IMR-90 (cell line): ENCODE measurements around the gene ZNF423. TPM values are rescaled to one million over a fixed set of nuclear protein-coding genes. Genes with fewer than 3 reads are reported as not detected.

Experiments used
- ATAC-seq: fragments of 200-7000 bp; cut with Tn5 transposase; 2 replicates; pipeline ENCODE4 v1.9.1; 2020; ENCODE audit warnings: low read depth, mild to moderate bottlenecking, moderate library complexity
- BruUV-seq: library from RNA; stranded (reverse); fragments of 400-500 nt; replicated peaks from 2 replicates; lab custom pipeline; 2021; lab: Mats Ljungman, UMichigan
- CTCF ChIA-PET: fragments of 300-600 bp; formaldehyde crosslinking; extraction: SDS; loops from one replicate; lab custom pipeline; 2021; ENCODE audit warnings: antibody characterized with exemption; lab: Yijun Ruan, JAX
- POLR2A ChIA-PET: fragments of 300-600 bp; sonication (Branson Sonifier 250); formaldehyde crosslinking; loops from one replicate; lab custom pipeline; 2022; ENCODE audit warnings: antibody characterized with exemption; ENCODE audit not compliant: unreplicated experiment; lab: Charles Lee
- DNase-seq: peaks from one replicate; pipeline ENCODE4 v3.0.0; 2013
- H2AFZ ChIP-seq: replicated peaks from 2 replicates; pipeline ENCODE3; 2013; ENCODE audit warnings: low read length, mild to moderate bottlenecking; ENCODE audit not compliant: poor library complexity
- H2AK5ac ChIP-seq: 2 replicates; pipeline ENCODE4 v1.6.1; 2013; ENCODE audit warnings: low read depth, low read length, inconsistent platforms
- H2AK9ac ChIP-seq: replicated peaks from 2 replicates; pipeline ENCODE3; 2013; ENCODE audit warnings: mild to moderate bottlenecking, low read depth, low read length, moderate library complexity; ENCODE audit not compliant: poor library complexity
- H2BK120ac ChIP-seq: 2 replicates; pipeline ENCODE4 v1.6.1; 2013; ENCODE audit warnings: low read depth, low read length, inconsistent platforms
- H2BK15ac ChIP-seq: 3 replicates; pipeline ENCODE4 v1.6.1; 2013; ENCODE audit warnings: low read depth, low read length, inconsistent platforms
- H2BK20ac ChIP-seq: 2 replicates; pipeline ENCODE4 v1.6.1; 2013; ENCODE audit warnings: low read depth, mild to moderate bottlenecking, inconsistent platforms, low read length, moderate library complexity
- H2BK5ac ChIP-seq: 2 replicates; pipeline ENCODE4 v1.6.1; 2013; ENCODE audit warnings: mild to moderate bottlenecking, low read depth, low read length, inconsistent platforms; ENCODE audit not compliant: poor library complexity, severe bottlenecking
- H3K14ac ChIP-seq: replicated peaks from 2 replicates; pipeline ENCODE4 v1.6.1; 2013; ENCODE audit warnings: low read depth, low read length, inconsistent platforms
- H3K18ac ChIP-seq: 2 replicates; pipeline ENCODE4 v1.6.1; 2013; ENCODE audit warnings: low read depth, low read length, control low read depth
- H3K23ac ChIP-seq: 2 replicates; pipeline ENCODE4 v1.6.1; 2013; ENCODE audit warnings: low read depth, low read length, inconsistent platforms
- H3K27ac ChIP-seq: 2 replicates; pipeline ENCODE4 v1.5.1; 2013; ENCODE audit warnings: mild to moderate bottlenecking, control low read depth, low read length; ENCODE audit not compliant: insufficient read depth
- H3K27me3 ChIP-seq: 2 replicates; pipeline ENCODE4 v1.6.1; 2013; ENCODE audit warnings: low read length; ENCODE audit not compliant: control insufficient read depth, insufficient read depth
- H3K36me3 ChIP-seq: 2 replicates; pipeline ENCODE4 v1.6.1; 2013; ENCODE audit warnings: low read length, mixed read lengths; ENCODE audit not compliant: control insufficient read depth, insufficient read depth
- H3K4ac ChIP-seq: 2 replicates; pipeline ENCODE4 v1.6.1; 2013; ENCODE audit warnings: low read depth, low read length, inconsistent platforms
- H3K4me1 ChIP-seq: 2 replicates; pipeline ENCODE4 v1.6.1; 2013; ENCODE audit warnings: low read length, mixed read lengths; ENCODE audit not compliant: control insufficient read depth, insufficient read depth
- H3K4me2 ChIP-seq: 2 replicates; pipeline ENCODE4 v1.6.1; 2013; ENCODE audit warnings: low read depth, mild to moderate bottlenecking, control low read depth, low read length, moderate library complexity
- H3K4me3 ChIP-seq: 2 replicates; pipeline ENCODE4 v1.5.1; 2013; ENCODE audit warnings: low read depth, mild to moderate bottlenecking, control low read depth, low read length, moderate library complexity; ENCODE audit not compliant: insufficient read depth
- H3K56ac ChIP-seq: 2 replicates; pipeline ENCODE4 v1.6.1; 2013; ENCODE audit warnings: low read length, inconsistent platforms; ENCODE audit not compliant: insufficient read depth; ENCODE audit errors: extremely low read depth
- H3K79me1 ChIP-seq, 2 experiments: 2 replicates each; pipeline ENCODE4 v1.6.1; 2013; ENCODE audit warnings: low read length in 2 of 2, inconsistent platforms in 1 of 2, low read depth in 1 of 2
- H3K9ac ChIP-seq: 2 replicates; pipeline ENCODE4 v1.6.1; 2013; ENCODE audit warnings: low read depth, low read length, control low read depth
- H3K9me1 ChIP-seq: 2 replicates; pipeline ENCODE4 v1.6.1; 2013; ENCODE audit warnings: low read length, inconsistent platforms; ENCODE audit not compliant: insufficient read depth
- H3K9me3 ChIP-seq: 2 replicates; pipeline ENCODE4 v1.6.1; 2013; ENCODE audit warnings: low read length; ENCODE audit not compliant: control insufficient read depth, insufficient read depth
- H4K20me1 ChIP-seq: 2 replicates; pipeline ENCODE4 v1.6.1; 2013; ENCODE audit warnings: low read length, inconsistent platforms; ENCODE audit not compliant: insufficient read depth
- H4K5ac ChIP-seq: 2 replicates; pipeline ENCODE4 v1.6.1; 2013; ENCODE audit warnings: mild to moderate bottlenecking, low read depth, low read length, control low read depth
- H4K8ac ChIP-seq, 2 experiments: 2 replicates each; pipeline ENCODE4 v1.6.1; 2013; ENCODE audit warnings: low read depth in 2 of 2, low read length in 2 of 2, control low read depth in 1 of 2, inconsistent platforms in 1 of 2
- H4K91ac ChIP-seq: 2 replicates; pipeline ENCODE4 v1.6.1; 2013; ENCODE audit warnings: low read depth, low read length, inconsistent platforms; ENCODE audit not compliant: insufficient read depth
- RCOR1 ChIP-seq: IDR thresholded peaks from 2 replicates; pipeline ENCODE4 v1.6.1; 2012; ENCODE audit warnings: mild to moderate bottlenecking, low read length, improper control_type of control experiment; ENCODE audit not compliant: insufficient replicate concordance
- WGBS, 2 experiments: methylation state at CpG; one replicate each; pipeline versions ENCODE4 v1.1.5 to v1.1.7; 2013; ENCODE audit warnings: missing lambda C conversion rate in 2 of 2; ENCODE audit not compliant: insufficient read length in 1 of 2; ENCODE audit errors: extremely low coverage in 2 of 2; 5-methylcytosine and 5-hydroxymethylcytosine counted together
- dilution Hi-C: fragments of 300-500 bp; cut with HindIII; formaldehyde crosslinking; loops from one replicate; pipeline ENCODE4 v1.14.3; 2018; ENCODE audit warnings: low sequenced_read_pairs; ENCODE audit not compliant: unreplicated experiment
- in situ Hi-C: fragments of 300-500 bp; cut with MboI; formaldehyde crosslinking; loops from 3 replicates; pipeline ENCODE4 v1.14.3; 2019; ENCODE audit warnings: low sequenced_read_pairs, inconsistent platforms, mixed read lengths
- intact Hi-C: fragments of 100-400 bp; cut with micrococcal nuclease; formaldehyde crosslinking; loops from 2 replicates; pipeline ENCODE4 v1.10.0; 2022
- polyA plus RNA-seq, 3 experiments: library from polyadenylated mRNA; depleted of rRNA; stranded (reverse); fragments of >200 nt; gene quantifications; 2 replicates each; pipeline ENCODE4 v1.2.3, GENCODE V29; 2012; ENCODE audit warnings: low replicate concordance in 1 of 3
- total RNA-seq: library from RNA; depleted of rRNA; stranded (reverse); fragments of >200 nt; gene quantifications from 2 replicates; pipeline ENCODE4 v1.2.3, GENCODE V29; 2012

Gene ZNF423
- total and polyA plus RNA-seq, 2 of the 4 experiments (the other 2 are of a cell fraction), result under 0.01 to 0.10 TPM

- TF ChIP-seq RCOR1, result no peak
- H2BK15ac ChIP-seq, result no peak overlapping the region
- BruUV-seq, result no TSS peak
- POLR2A ChIA-PET, result no interaction called here
- H2BK5ac ChIP-seq, result no peak overlapping the region
- no peak overlapping the region for H3K4me2 ChIP-seq
- H4K8ac ChIP-seq, result no peak overlapping the region
- no peaks in the 10 kb centered on the region for H3K9me1 ChIP-seq
- H2BK120ac ChIP-seq, result no peak overlapping the region
- H3K4ac ChIP-seq, result no peak overlapping the region
- CTCF ChIA-PET, result no interaction called here
- no peak overlapping the region for H3K18ac ChIP-seq
- ATAC-seq, result no peak
- intact Hi-C loops (no loop called here), dilution Hi-C loops (no loop called here), in situ Hi-C loops (no loop called here)
- no peaks in the 10 kb centered on the region for H3K79me1 ChIP-seq
- DNase-seq, result no peak
- no peak overlapping the region for H3K23ac ChIP-seq
- no peak overlapping the region for H2AK9ac ChIP-seq
- no peak overlapping the region for H2BK20ac ChIP-seq
- no peaks in the 10 kb centered on the region for H3K36me3 ChIP-seq
- H3K4me1 ChIP-seq, result no peaks in the 10 kb centered on the region
- no peak overlapping the region for H4K91ac ChIP-seq
- H3K27me3 ChIP-seq, result peaks cover 9% of the 10 kb centered on the region; the same call in 1 of the 2 replicates
- no peaks in the 10 kb centered on the region for H3K9me3 ChIP-seq
- no peak overlapping the region for H2AK5ac ChIP-seq
- H3K9ac ChIP-seq, result no peak overlapping the region
- no peak overlapping the region for H3K56ac ChIP-seq
- H4K20me1 ChIP-seq, result no peaks in the 10 kb centered on the region
- H4K5ac ChIP-seq, result no peak overlapping the region
- no peak overlapping the region for H3K27ac ChIP-seq
- no CpG with 5 or more reads among the region's 13 CpGs for WGBS, 2 experiments
- no peak overlapping the region for H3K14ac ChIP-seq
- H2AFZ ChIP-seq, result no peak overlapping the region
- H3K4me3 ChIP-seq, result no peak overlapping the region
These were observed 185.3 kb downstream of the ZNF423 start for GRCh38 chr16:49670627-49671026.
